PFSK-1 (cell line): ENCODE data around the gene BRF1.

Experiments
- POLR2AphosphoS5 ChIP-seq: IDR thresholded peaks from 2 replicates; pipeline ENCODE4 v1.6.1; 2012; ENCODE audit warnings: low read depth, mild to moderate bottlenecking, control low read depth, low read length, moderate library complexity
- SIN3A ChIP-seq: IDR thresholded peaks from 2 replicates; pipeline ENCODE4 v1.6.1; 2012; ENCODE audit warnings: mild to moderate bottlenecking, low read length, moderate library complexity, borderline replicate concordance; ENCODE audit not compliant: insufficient read depth
- TAF1 ChIP-seq: IDR thresholded peaks from 2 replicates; pipeline ENCODE4 v1.6.1; 2012; ENCODE audit warnings: low read length, control low read depth, borderline replicate concordance; ENCODE audit not compliant: insufficient read depth
- TF ChIP-seq, protein P1 (sequence below), 2 experiments: IDR thresholded peaks; 2 replicates each; pipeline versions ENCODE4 v1.6.1 to v1.8.0; 2011 to 2012; ENCODE audit warnings: low read depth in 2 of 2, low read length in 2 of 2, control low read depth in 1 of 2, inconsistent platforms in 1 of 2, mild to moderate bottlenecking in 1 of 2, moderate library complexity in 1 of 2; ENCODE audit not compliant: insufficient read depth in 1 of 2

DNA sequence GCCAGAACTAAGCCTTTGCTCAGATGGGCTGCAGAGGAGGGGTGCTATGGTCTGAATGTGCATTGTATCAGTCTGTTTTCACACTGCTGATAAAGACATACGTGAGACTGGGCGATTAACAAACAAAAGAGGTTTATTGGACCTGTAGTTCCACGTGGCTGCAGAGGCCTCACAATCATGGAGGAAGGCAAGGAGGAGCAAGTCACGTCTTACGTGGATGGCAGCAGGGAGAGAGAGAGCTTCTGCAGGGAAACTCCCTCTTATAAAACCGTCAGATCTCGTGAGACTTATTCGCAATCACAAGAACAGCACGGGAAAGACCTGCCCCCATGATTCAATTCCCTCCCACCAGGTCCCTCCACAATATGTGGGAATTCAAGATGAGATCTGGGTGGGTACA lies 3.8 kb upstream of the BRF1 start:
- TF ChIP-seq TAF1 = no peak
- TF ChIP-seq POLR2AphosphoS5 = no peak
- TF ChIP-seq SIN3A = no peak
- TF ChIP-seq, protein P1, sequence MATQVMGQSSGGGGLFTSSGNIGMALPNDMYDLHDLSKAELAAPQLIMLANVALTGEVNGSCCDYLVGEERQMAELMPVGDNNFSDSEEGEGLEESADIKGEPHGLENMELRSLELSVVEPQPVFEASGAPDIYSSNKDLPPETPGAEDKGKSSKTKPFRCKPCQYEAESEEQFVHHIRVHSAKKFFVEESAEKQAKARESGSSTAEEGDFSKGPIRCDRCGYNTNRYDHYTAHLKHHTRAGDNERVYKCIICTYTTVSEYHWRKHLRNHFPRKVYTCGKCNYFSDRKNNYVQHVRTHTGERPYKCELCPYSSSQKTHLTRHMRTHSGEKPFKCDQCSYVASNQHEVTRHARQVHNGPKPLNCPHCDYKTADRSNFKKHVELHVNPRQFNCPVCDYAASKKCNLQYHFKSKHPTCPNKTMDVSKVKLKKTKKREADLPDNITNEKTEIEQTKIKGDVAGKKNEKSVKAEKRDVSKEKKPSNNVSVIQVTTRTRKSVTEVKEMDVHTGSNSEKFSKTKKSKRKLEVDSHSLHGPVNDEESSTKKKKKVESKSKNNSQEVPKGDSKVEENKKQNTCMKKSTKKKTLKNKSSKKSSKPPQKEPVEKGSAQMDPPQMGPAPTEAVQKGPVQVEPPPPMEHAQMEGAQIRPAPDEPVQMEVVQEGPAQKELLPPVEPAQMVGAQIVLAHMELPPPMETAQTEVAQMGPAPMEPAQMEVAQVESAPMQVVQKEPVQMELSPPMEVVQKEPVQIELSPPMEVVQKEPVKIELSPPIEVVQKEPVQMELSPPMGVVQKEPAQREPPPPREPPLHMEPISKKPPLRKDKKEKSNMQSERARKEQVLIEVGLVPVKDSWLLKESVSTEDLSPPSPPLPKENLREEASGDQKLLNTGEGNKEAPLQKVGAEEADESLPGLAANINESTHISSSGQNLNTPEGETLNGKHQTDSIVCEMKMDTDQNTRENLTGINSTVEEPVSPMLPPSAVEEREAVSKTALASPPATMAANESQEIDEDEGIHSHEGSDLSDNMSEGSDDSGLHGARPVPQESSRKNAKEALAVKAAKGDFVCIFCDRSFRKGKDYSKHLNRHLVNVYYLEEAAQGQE (IDR thresholded peaks at IDR 0.05; ENCODE audit: insufficient read depth in 1 of 2, low read depth in 2 of 2, low read length in 2 of 2) = no peak
